Stimulated activated memory B cell treated with anti-CD40 and anti-IgM and Interleukin-4, amounts not matched to agents 10 μg/mL and 1 μg/mL and 100 μg/mL, for 72 hours (primary cell): ENCODE data around the gene SP7.
A peak's percentile ranks its signal among the peaks of the same experiment; 100 is the strongest.
"Not testable (repeated sequence)": the region's sequence is repeated elsewhere in the genome, so short reads cannot be mapped to it uniquely, and the experiment has no call there.

Experiments used
- ATAC-seq: fragments of 150-1000 bp; cut with Tn5 transposase; 2 replicates; pipeline ENCODE4 v1.10.0; 2021
- H3K27ac Mint-ChIP-seq: one replicate; pipeline ENCODE4 v1.8.0; 2022; ENCODE audit warnings: mild to moderate bottlenecking, mixed read lengths
- H3K27me3 Mint-ChIP-seq: one replicate; pipeline ENCODE4 v1.8.0; 2022; ENCODE audit warnings: mixed read lengths
- H3K36me3 Mint-ChIP-seq: one replicate; pipeline ENCODE4 v1.8.0; 2022; ENCODE audit warnings: mixed read lengths
- H3K4me1 Mint-ChIP-seq: one replicate; pipeline ENCODE4 v1.8.0; 2022; ENCODE audit warnings: mixed read lengths
- H3K4me3 Mint-ChIP-seq: one replicate; pipeline ENCODE4 v1.8.0; 2022; ENCODE audit warnings: mild to moderate bottlenecking, moderate library complexity, mixed read lengths
- H3K9me3 Mint-ChIP-seq: one replicate; pipeline ENCODE4 v1.8.0; 2022; ENCODE audit warnings: mixed read lengths

Gene SP7

DNA sequence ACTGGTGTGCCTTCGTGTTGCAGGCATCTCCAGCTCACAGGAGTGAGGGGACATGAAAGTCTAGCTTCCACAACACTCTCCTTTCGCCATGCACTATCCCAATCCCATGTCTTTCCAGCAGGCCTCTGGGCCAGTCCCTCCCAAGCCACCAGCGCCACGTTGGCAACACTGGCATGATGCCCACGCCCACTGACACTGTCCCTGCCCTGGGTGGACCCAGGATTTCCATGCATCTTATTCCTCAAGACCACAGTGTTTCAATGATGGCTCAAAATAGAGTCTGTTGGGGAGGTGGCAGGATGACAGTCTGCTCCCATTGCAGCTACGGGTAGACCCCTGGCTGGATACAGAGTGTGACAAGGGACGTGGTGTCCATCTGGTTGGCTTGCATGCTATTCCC is 2.3 kb downstream of the SP7 start:
- H3K36me3 Mint-ChIP-seq = no peaks in the 10 kb centered on the region
- H3K4me1 Mint-ChIP-seq = peaks cover 19% of the 10 kb centered on the region
- no peak overlapping the region for H3K27ac Mint-ChIP-seq
- no peaks in the 10 kb centered on the region for H3K9me3 Mint-ChIP-seq
- no peak overlapping the region for H3K4me3 Mint-ChIP-seq
- peaks cover 68% of the 10 kb centered on the region for H3K27me3 Mint-ChIP-seq
- ATAC-seq = no peak

DNA sequence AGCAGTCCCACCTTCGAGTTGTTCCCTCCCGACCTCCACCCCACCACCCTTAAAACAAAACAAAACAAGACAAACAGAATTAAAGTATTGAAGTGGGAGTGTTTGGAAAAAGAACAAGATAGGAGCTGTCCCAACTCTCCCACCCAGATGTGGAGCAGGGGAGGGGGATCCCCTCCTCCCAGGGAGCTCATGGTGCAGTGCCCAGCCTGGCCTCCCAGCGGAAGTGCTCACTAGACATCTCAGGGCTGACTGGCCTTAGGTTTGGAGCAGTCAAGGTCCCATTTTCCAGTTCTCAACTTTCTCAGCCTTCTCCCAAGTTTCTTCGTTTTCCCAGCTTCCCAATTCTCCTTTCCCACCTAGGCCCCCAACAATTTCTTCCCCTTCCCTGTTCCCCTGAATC is 2.9 kb downstream of the SP7 start:
- Mint-ChIP-seq H3K27me3 (peaks cover 62% of the 10 kb centered on the region), H3K4me3 (no peak overlapping the region)

DNA sequence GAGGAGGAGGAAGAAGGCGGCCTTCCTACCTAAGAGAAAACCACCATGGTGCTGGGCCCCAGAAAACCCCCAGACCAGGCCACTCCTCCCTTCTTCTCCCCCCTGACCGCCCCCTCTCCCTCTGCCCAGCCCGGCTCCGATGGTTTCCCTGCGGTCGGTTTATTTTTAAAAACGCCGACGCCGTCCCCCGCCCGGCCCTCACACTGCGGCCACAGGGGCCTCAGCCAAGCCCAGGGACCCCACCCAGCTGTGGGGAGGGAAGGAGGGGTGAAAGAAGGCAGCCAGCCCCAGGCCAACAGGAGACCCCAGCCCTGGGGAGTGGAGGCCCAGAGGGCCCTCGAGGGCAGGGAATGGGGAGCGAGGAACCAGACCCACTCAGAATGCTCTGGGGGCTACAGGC is 3.4 kb downstream of the SP7 start:
- Mint-ChIP-seq H3K4me1 (peaks cover 12% of the 10 kb centered on the region), H3K36me3 (no peaks in the 10 kb centered on the region), H3K27me3 (peaks cover 61% of the 10 kb centered on the region), H3K9me3 (no peaks in the 10 kb centered on the region), H3K4me3 (no peak overlapping the region), H3K27ac (no peak overlapping the region)
- ATAC-seq = no peak

More for the DNA sequence above, 2.9 kb downstream of the SP7 start:
- no peak for ATAC-seq
- peaks cover 17% of the 10 kb centered on the region for H3K4me1 Mint-ChIP-seq
- H3K27ac Mint-ChIP-seq = no peak overlapping the region
- no peaks in the 10 kb centered on the region for H3K36me3 Mint-ChIP-seq
- no peaks in the 10 kb centered on the region for H3K9me3 Mint-ChIP-seq

DNA sequence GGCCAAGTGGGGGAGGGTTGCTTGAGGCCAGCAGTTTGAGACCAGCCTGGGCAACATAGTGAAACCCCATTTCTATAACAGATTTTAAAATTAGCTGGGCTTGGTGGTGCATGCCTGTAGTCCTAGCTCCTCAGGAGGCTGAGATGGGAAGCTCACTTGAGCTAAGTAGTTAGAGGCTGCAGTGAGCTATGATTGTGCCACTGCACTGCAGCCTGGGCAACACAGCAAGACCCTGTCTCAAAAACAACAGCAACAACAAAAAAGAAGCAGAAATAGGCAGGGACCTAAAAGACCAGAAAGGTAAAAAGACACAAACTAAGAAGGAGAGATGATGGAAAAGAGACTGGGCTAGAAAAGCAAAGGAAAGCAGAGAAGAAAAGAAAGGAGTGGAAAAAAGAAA is 3.8 kb downstream of the SP7 start:
- H3K36me3 Mint-ChIP-seq = not testable (repeated sequence)

DNA sequence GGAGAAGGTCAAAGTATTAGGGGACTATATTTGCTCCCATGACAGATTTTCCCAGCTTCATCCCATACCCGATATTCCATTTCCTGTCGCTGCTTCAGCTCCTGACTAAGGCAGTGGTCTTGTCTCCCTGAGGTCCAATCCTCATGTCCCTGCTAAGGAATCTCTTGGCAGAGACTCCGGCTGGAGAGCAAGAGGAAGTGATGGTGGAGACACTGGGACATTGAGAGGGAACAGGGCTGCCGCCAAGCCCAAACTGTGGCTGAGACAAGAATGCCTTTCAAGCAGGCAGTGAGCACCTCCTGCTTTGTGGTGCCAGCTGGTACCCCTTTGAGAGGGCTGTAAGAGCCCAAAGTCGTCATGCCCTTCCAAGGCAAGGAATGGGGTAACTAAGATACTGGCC is 5.5 kb downstream of the SP7 start:
- Mint-ChIP-seq H3K4me3 (no peak overlapping the region), H3K9me3 (no peaks in the 10 kb centered on the region), H3K36me3 (no peaks in the 10 kb centered on the region), H3K27me3 (peaks cover 48% of the 10 kb centered on the region), H3K4me1 (no peaks in the 10 kb centered on the region), H3K27ac (no peak overlapping the region)
- no peak for ATAC-seq

More for the DNA sequence above, 3.8 kb downstream of the SP7 start:
- peaks cover 61% of the 10 kb centered on the region for H3K27me3 Mint-ChIP-seq
- not testable (repeated sequence) for H3K4me3 Mint-ChIP-seq, H3K9me3 Mint-ChIP-seq, H3K4me1 Mint-ChIP-seq, ATAC-seq, H3K27ac Mint-ChIP-seq

DNA sequence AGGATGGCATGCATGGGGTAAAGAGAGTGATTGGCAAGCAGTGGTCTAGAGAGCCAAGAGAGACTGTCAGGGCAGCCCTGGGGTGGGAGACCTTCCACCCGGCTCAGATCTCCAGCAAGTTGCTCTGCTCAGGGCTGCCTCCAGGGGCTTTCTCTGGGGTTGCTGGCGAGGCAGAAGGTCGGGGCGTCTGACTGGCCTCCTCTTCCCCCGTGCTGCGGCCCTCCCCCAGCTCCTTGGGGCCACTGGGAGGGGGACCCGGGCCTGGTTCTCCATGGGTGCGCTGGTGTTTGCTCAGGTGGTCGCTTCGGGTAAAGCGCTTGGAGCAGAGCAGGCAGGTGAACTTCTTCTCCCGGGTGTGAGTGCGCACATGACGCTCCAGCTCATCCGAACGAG is 8.1 kb downstream of the SP7 start:
- no peak overlapping the region for H3K27ac Mint-ChIP-seq

DNA sequence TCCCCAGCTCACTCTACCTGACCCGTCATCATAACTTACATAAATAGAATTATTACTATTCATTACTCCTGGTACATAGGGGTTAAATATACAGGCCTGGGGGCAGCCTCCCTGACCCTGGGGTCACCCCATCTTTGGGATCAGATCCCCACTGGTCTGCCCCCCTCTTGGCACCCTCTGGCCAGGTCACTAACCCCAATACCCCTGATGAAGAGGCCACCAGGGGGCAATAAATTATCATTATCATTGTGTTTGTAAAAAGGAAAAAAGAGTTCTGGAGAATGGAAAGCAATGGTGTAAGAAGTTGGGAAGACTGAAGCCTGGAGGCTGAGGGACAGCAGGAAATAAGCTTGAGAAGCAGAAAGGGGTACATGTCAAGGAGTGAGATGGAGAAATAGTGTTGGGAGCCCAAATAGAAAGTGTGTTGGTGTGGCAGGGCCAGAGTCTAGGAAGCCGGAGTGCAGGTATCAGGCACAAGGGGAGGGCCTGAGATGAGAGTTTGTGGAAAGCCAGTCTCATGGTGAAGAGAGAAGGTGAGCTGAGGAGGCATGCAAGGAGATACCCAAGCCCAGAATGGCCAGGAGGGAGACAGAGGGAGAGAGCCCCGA is 8.6 kb downstream of the SP7 start:
- Mint-ChIP-seq H3K4me3 (no peak overlapping the region), H3K36me3 (no peaks in the 10 kb centered on the region), H3K27ac (no peak overlapping the region), H3K27me3 (peaks cover 21% of the 10 kb centered on the region), H3K9me3 (no peaks in the 10 kb centered on the region), H3K4me1 (peaks cover 12% of the 10 kb centered on the region)
- no peak for ATAC-seq

More for the DNA sequence above, 8.1 kb downstream of the SP7 start:
- Mint-ChIP-seq H3K36me3 (no peaks in the 10 kb centered on the region), H3K4me3 (no peak overlapping the region), H3K27me3 (peaks cover 24% of the 10 kb centered on the region), H3K9me3 (no peaks in the 10 kb centered on the region), H3K4me1 (peaks cover 12% of the 10 kb centered on the region)
- no peak for ATAC-seq

DNA sequence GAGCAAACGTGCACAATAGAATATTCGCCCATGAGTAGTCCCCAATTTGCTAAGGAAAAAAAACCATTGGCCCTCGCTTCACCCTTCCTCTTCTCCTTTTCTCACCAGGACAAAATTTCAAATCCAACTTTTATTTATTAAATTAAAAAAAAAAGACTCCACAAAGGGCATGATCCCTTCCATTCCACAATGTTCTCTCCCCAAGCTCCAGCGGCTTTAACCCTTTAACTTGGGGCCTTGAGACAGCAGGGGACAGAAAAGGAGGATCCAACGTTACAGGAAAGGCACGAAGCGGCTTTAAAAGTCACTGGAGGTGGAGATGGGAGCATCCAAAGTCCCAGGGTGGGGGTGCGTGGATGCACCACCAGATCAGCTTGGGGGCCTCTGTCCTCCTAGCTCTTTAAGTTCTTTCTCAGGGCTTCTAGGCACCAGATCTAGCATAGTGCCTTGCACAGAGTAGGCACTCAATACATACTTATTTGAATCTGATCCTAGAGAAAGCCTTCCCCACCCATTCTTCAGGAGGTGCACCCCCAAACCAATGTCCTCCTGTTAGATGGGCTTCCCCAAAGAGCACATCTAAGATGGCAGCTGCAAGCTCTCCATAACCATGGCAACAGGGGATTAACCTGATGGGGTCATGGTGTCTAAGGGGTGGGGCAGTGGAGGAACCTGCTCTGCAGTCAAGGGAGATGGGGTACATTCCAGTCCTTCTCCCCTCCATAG is 9.5 kb downstream of the SP7 start:
- Mint-ChIP-seq H3K27me3 (peaks cover 11% of the 10 kb centered on the region), H3K4me1 (peaks cover 14% of the 10 kb centered on the region), H3K27ac (no peak overlapping the region), H3K36me3 (no peaks in the 10 kb centered on the region), H3K4me3 (peak overlapping the region; percentile 66), H3K9me3 (no peaks in the 10 kb centered on the region)
- no peak for ATAC-seq

DNA sequence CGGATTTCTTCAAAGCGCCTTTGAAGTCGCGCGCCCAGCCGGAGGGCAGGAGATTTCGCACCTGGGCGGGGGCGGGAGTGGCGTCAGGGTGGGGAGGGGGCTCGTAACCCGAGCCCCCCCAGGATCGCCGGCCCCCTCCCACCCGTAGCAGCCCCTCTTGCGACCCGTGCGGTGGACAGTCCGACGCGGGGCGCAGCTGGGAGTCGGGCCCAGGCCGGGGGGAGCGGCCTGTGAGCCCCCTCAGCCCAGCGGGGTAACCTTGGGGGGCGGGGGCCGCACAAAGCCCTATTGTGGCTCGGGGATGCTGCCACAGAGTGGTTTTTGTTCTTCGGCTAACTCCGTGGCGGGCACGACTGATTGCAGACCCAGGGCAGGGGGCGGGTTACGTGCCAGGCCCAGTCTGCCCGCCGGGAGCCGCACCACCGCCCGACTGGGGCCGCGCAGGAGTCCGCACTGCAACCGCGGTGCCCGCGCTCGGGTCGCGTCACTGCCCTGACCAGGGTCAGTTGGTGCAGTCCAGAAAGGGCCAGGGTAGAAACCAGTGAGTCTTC is 10.6 kb downstream of the SP7 start:
- H3K36me3 Mint-ChIP-seq = no peaks in the 10 kb centered on the region
- peaks cover 25% of the 10 kb centered on the region for H3K4me1 Mint-ChIP-seq
- H3K27ac Mint-ChIP-seq = peak overlapping the region; percentile 88
- no peak for ATAC-seq
- H3K4me3 Mint-ChIP-seq = peak overlapping the region; percentile 92
- peaks cover 11% of the 10 kb centered on the region for H3K27me3 Mint-ChIP-seq
- no peaks in the 10 kb centered on the region for H3K9me3 Mint-ChIP-seq

DNA sequence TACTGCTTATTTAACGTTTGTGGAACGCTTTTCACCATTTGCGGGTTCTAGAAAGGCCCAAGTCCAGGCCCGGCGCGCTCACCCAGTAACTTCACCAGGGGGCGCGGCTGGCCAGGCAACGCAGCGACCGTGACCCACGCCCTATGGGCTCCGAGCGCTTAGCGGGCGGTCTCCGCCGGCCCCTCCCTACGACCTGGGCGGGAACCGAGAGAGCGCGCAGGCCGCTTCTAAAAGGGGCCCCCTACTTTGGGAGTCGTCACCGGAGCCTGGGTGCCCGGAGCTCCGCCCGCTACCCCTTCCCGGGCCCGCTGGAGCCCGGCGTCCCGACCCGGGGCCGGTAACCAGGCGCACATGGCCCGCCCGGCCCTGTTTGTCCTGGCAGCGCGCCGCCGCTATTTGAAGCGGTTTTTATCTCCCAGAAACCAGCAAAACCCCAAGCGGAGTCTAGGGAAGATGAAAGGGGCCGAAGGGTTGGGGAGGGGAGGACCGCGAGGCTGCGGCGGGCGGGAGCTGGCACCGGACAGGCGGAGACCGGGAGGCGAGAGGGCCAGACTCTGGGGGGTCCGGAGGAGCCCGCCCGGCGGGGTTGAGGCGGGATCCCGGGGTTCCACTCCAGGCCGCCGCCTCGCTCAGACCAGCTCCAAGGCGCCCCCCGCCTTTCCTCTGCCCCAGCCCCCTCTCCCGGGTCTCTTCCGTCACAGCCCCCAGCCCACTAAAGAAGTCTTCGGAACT is 11.2 kb downstream of the SP7 start:
- no peaks in the 10 kb centered on the region for H3K9me3 Mint-ChIP-seq

DNA sequence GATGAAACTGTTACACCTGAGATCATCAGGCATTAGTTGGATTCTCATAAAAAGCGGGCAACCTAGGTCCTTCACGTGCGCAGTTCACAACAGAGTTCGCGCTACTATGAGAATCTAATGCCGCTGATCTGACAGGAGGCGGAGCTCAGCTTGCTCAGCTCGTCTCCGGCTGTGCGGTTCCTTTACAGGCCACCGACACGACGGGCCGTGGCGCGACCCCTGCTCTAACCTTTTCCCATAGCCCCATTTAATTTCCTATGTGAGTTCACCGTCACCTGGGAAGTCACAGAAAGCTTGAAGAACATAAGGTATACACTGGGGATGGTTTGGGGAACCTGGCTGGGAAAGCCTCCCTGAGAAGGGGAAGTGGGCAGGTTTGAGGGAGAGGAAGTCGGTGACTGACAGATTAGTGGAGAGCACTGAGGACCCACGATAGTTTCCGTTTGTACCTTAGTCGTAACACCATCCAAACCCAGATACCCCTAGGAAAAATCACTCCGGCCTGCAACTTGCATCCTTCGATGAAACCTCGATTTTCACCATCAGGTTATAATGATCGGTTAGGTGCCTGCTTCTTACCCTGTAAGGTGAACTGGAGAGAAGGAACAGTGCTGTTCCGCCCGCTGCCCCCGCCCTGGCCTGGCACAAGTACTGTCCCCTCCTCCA is 11.9 kb downstream of the SP7 start:
- Mint-ChIP-seq H3K4me3 (peak overlapping the region; percentile 92), H3K9me3 (no peaks in the 10 kb centered on the region), H3K36me3 (peaks cover 2% of the 10 kb centered on the region), H3K27me3 (peaks cover 11% of the 10 kb centered on the region), H3K4me1 (peaks cover 34% of the 10 kb centered on the region), H3K27ac (peak overlapping the region; percentile 88)
- ATAC-seq = peak; percentile 70

More for the DNA sequence above, 11.2 kb downstream of the SP7 start:
- no peaks in the 10 kb centered on the region for H3K36me3 Mint-ChIP-seq
- peak overlapping the region; percentile 88 for H3K27ac Mint-ChIP-seq
- H3K27me3 Mint-ChIP-seq = peaks cover 11% of the 10 kb centered on the region
- H3K4me1 Mint-ChIP-seq = peaks cover 31% of the 10 kb centered on the region
- H3K4me3 Mint-ChIP-seq = peak overlapping the region; percentile 92
- peak; percentile 86 for ATAC-seq

DNA sequence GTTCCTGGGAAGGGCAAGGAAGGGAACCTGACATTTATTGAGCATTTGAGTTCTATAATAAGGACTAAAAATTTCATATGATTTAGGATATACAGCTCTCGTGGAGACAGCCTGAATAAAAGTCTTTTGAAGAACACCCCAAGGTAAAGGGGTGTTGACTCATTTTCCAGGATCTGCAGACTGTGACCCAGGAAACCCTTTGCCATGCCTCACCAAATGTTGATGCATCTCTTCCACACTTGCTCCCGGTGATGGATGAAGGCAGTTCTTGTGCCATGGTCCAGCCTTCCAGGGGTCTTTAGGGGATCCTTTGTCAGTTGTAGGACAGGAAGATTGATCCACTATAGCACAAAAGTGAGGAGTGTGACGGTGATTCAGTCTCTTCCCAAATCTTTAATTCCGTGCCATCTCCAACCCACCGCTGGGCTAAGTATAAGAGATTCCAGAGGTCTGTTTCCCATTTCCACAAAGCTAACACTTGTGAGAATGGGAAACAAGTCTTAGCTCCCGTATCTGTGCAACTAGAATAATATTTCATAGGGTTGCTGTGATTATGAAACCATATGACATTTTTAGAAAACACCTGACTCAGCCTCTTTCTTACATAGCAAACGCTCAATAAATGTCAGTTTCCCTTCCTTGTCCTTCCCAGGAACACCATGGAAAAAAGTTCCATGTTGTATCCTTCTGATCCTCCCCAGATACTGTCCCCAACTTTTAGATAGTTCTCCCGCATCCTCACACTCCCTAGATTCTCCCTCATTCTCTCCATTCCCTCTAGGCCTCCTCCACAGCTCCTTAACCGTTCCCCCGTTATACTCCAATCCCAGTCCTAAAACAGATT is 15.6 kb downstream of the SP7 start:
- ATAC-seq = no peak
- H3K27me3 Mint-ChIP-seq = no peaks in the 10 kb centered on the region
- H3K36me3 Mint-ChIP-seq = peaks cover 31% of the 10 kb centered on the region
- H3K4me1 Mint-ChIP-seq = peaks cover 45% of the 10 kb centered on the region
- H3K4me3 Mint-ChIP-seq = peak overlapping the region; percentile 89
- peak overlapping the region; percentile 87 for H3K27ac Mint-ChIP-seq
- H3K9me3 Mint-ChIP-seq = no peaks in the 10 kb centered on the region

DNA sequence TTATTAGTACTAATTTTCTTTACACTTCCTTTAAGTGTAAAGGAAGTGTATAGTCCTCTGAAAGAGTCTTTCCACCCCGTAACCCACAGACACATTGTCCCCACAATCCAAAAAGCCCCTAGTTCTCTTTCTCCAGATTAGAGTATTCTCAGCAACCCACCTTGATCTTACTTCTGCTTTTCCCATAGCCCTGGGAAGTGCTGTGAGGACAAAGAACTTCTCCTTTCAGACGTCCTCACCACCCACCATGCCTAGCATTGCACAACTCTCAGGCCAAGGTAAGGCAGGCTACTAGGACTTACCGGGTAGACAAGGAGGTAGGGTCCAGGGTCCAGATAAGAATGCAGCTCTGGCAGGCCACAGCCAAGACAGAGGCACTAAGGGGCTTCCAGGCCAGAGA is 22.2 kb downstream of the SP7 start:
- H3K9me3 Mint-ChIP-seq = no peaks in the 10 kb centered on the region
- peaks cover 61% of the 10 kb centered on the region for H3K36me3 Mint-ChIP-seq
- H3K4me3 Mint-ChIP-seq = peak overlapping the region; percentile 6
- peak overlapping the region; percentile 78 for H3K27ac Mint-ChIP-seq
- peak; percentile 94 for ATAC-seq
- peaks cover 31% of the 10 kb centered on the region for H3K4me1 Mint-ChIP-seq
- H3K27me3 Mint-ChIP-seq = no peaks in the 10 kb centered on the region

DNA sequence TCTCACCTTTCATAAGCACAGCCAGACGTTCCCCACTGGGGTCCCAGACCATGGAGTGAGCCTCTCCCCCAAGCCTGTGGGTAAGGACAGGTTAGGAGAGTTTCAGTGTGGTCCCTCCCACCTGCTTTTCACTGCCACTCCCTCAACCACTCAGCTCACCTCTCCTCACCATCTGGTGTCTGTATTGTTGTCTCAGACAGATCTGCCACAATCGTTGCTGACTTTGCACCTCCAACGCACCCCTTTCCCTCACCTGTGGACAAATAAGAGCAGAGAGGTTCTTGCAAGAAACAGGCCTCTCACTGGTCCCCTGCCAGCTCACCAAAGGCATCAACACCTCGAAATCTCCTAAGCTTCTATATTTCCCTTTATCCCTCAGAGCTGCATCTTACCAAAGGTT is 27.9 kb downstream of the SP7 start:
- H3K27ac Mint-ChIP-seq = no peak overlapping the region
- H3K4me3 Mint-ChIP-seq = no peak overlapping the region
- no peak for ATAC-seq
- peaks cover 5% of the 10 kb centered on the region for H3K4me1 Mint-ChIP-seq
- H3K27me3 Mint-ChIP-seq = no peaks in the 10 kb centered on the region
- no peaks in the 10 kb centered on the region for H3K9me3 Mint-ChIP-seq
- H3K36me3 Mint-ChIP-seq = peaks cover 51% of the 10 kb centered on the region
